Mesodermal cell (in vitro differentiated cells): Measurements from ENCODE around the gene DNAJC4.

Experiments used
- H3K27ac ChIP-seq: 2 replicates; pipeline ENCODE4 v1.7.0; 2013; ENCODE audit warnings: mild to moderate bottlenecking, low read depth, low read length, moderate library complexity; ENCODE audit not compliant: severe bottlenecking
- H3K36me3 ChIP-seq: 2 replicates; pipeline ENCODE4 v1.7.1; 2013; ENCODE audit warnings: mild to moderate bottlenecking, low read length, moderate library complexity; ENCODE audit not compliant: control insufficient read depth, insufficient read depth
- H3K4me1 ChIP-seq: one replicate; pipeline ENCODE4 v1.7.1; 2013; ENCODE audit warnings: mild to moderate bottlenecking, low read length; ENCODE audit not compliant: insufficient read depth, control insufficient read depth, poor library complexity, severe bottlenecking
- H3K4me3 ChIP-seq: 2 replicates; pipeline ENCODE4 v1.7.0; 2013; ENCODE audit warnings: low read length, control low read depth, mild to moderate bottlenecking; ENCODE audit not compliant: insufficient read depth, poor library complexity, severe bottlenecking; ENCODE audit errors: extremely low read depth
- H3K9me3 ChIP-seq: 2 replicates; pipeline ENCODE4 v1.7.1; 2013; ENCODE audit warnings: mild to moderate bottlenecking, low read length, moderate library complexity; ENCODE audit not compliant: control insufficient read depth
- WGBS, 2 experiments: methylation state at CpG; one replicate each; pipeline ENCODE4 v1.1.5; 2013; ENCODE audit warnings: missing lambda C conversion rate in 2 of 2; ENCODE audit not compliant: insufficient coverage in 2 of 2; 5-methylcytosine and 5-hydroxymethylcytosine counted together

The DNAJC4 gene

DNA sequence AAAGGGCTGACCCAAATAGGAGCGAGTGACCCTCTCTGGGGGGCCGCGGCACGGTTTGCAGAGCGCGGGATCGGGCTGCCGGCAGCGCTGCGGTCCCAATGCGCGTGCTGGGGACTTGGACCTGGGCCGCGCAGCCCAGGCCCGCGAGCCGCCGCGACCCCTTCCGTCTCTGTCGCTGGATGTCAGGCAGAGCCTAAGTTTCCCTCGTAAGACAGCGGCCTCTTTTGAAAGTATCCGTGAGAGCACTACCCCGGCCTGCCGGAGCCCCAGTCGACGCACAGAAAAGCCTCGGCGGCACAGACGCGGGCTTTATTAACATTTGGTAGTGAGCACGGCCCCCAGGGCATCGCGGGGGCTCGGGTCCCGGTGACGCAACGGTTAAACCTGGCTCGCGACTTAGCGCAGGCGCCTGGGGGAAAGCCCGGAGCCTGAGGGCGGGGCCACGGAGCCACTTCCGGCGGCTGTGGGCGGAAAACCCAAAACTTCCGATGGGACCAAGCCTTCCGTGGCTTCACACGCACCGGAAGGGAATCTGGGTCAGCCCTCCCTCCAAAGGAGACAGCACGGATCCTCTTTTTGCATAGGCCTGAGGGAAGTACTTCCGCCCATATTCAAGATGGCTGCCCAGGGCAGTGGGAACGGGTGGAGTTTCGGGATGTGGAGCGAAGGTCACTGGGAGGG is 39.3 kb downstream of the DNAJC4 start:
- H3K4me3 ChIP-seq = peak overlapping the region; percentile 56
- H3K4me1 ChIP-seq = peaks cover 19% of the 10 kb centered on the region
- WGBS, 2 experiments = 0% methylated on average over 53 to 57 of the region's 58 CpGs
- H3K9me3 ChIP-seq = no peaks in the 10 kb centered on the region
- H3K27ac ChIP-seq = peak overlapping the region; percentile 98
- H3K36me3 ChIP-seq = peaks cover 39% of the 10 kb centered on the region

DNA sequence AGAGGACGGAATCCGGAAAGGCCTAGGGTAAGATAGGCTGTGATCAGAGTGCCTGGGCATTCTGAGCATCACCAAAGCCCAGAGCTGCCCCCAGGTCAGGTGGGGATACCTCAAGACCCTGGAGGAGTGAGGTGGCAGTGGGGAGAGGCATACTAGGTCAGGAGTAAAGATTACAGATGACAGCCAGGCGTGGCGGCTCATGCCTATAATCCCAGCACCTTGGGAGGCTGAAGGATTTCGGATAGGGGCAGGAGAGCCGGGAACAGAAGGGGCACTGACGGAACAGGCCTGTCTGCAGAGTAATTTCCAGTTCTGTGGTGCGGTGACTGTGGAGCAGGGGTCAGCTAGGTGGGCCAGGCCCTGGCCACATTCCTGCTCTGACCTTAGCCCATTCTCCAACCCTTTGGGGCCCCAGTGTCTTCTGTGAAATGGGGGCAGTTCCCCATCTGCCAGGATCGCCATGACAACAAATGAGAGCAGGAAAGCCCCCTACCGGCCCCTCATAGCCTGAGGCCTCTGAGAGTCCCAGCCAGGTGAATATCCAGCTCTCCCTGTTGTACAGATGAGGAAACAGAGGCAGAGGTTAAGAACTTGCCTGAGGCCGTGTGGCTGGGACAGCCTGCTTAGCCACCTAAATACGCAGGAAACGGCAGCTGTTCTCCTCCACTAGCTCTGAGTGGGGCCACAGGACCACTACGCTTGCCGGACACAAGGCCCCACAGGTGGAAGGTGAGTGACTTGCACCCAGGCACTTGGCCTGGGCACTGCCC is 44.9 kb downstream of the DNAJC4 start:
- H3K9me3 ChIP-seq = no peaks in the 10 kb centered on the region
- 90 to 96% methylated on average over 13 to 15 of the region's 15 CpGs for WGBS, 2 experiments
- no peak overlapping the region for H3K4me3 ChIP-seq
- H3K36me3 ChIP-seq = peaks cover 30% of the 10 kb centered on the region
- H3K27ac ChIP-seq = no peak overlapping the region
- peaks cover 7% of the 10 kb centered on the region for H3K4me1 ChIP-seq

DNA sequence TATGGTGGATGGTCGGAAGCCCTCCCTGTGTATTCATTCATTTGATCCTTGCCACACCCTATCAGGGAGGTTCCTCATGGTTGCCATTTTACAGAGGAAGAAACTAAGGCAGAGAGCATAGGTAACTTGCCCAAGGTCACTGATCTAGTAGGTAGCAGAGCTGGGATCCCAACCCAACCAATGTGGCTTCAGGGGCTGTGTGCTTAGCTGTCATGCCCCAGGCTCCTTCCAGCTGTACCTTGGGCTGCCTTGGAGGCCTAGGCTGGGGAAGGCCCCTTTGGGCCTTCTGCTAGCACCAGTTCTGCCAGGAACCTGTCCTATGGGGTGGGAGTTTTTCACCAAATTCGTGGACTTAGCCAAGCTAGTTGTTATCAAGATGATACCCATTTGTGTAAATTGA is 45.5 kb downstream of the DNAJC4 start:
- Histone ChIP-seq H3K27ac (no peak overlapping the region), H3K9me3 (no peaks in the 10 kb centered on the region), H3K4me1 (peaks cover 7% of the 10 kb centered on the region), H3K4me3 (no peak overlapping the region), H3K36me3 (peaks cover 30% of the 10 kb centered on the region)
- WGBS, 2 experiments = 100% methylated on average over 1 of the region's 2 CpGs; no CpG with 5 or more reads in 1 of the 2 experiments

DNA sequence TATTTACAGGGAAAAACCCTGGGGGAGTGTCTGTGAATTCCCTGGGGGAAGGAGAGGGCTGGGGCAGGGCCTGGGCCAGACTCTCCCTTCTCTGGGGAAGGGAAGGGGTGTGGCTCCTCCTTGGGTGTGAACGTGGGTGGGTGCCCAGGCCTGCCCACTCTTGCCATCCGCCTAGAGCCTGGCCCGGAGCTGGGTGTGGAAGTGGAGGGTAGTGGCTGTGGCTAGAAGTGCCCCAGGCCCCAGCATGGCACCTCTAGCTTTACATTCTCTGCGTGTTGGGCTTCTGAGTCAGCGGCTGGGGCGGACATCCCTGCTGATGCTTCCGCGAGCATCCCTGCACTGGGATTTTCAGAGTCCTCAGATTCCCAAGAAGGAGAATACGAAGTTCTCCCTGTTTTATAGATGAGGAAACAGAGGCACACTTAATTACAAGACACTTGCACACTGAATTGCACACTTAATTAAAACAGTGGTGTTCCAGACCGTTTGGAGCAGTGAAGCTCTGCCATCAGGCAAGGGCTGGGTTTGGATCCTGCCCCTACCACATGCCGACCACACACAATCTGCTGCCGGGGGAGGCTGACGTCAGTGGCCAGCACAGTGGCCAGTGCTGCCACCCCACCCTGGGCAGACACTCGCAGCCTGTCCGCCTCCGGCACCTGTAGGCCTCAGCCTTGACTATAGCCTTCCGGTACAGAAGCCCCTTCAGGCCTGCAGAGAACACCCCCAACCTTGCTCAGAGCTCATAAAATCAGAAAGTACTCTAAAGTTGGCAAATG is 46.5 kb downstream of the DNAJC4 start:
- Histone ChIP-seq H3K4me3 (no peak overlapping the region), H3K9me3 (no peaks in the 10 kb centered on the region), H3K36me3 (peaks cover 30% of the 10 kb centered on the region), H3K4me1 (peaks cover 5% of the 10 kb centered on the region), H3K27ac (no peak overlapping the region)
- 86 to 89% methylated on average over 13 to 16 of the region's 17 CpGs for WGBS, 2 experiments

DNA sequence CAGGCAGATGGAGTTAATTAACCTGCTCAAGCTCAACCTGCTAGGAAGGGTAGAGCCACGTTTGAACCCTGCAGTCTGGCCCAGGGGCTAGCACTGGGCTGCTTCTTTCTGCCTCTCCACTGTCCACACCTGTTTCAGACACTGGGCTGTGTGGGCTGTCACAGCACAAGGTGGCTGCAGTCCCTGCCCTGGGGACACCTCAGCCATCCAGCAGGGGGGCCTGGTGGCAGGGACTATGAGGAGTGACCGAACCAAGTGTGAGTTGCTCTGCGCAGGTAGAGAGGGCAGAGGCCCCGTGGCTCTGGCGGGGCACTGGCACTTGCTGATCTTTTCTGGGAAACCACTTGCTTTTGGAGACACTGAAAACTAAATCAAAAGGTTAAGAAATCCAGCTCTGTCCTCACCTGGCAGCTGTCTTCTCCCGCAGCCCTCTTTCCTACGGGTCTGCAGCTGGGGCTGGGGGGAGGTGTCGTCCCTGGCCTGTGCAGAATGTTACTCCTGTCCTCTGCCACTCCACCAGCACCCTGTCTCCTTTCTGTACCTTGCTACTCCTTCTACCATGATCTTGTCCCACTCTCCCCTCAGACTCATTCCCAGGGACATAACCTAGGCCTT is 48.3 kb downstream of the DNAJC4 start:
- H3K4me1 ChIP-seq = peaks cover 7% of the 10 kb centered on the region
- no peaks in the 10 kb centered on the region for H3K9me3 ChIP-seq
- H3K27ac ChIP-seq = no peak overlapping the region
- H3K4me3 ChIP-seq = no peak overlapping the region
- peaks cover 38% of the 10 kb centered on the region for H3K36me3 ChIP-seq
- 80 to 88% methylated on average over 8 of the region's 8 CpGs for WGBS, 2 experiments

DNA sequence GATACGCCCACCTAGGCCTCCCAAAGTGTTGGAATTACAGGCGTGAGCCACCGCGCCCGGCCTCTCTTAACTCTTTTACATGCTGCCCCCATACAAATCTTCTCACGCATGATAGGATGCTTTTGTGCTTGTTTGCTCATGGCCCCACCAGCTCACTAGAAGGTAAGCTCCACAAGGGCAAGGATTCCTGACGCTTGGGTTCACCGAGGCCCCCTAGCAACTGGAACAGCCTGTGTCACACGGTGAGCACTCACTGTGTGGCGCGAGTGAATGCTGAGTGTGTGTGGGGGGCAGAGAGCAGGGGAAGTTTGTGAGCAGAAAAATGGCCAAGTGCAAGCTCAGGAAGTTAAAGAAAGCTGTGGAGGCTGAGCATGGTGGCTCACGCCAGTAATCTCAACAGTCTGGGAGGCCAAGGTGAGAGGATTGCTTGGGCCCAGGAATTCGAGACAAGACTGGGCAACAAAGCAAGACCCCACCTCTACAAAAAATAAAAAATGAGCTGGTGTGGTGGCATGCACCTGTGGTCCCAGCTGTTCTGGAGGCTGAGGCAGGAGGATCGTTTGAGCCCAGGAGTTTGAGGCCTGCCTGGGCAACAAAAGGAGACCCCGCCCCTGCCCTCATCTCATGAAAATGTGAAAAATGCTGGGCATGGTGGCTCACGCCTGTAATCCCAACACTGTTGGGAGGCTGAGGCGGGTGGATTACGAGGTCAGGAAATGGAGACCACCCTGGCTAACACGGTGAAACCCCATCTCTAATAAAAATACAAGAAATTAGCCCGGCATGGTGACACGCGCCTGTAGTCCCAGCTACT is 51.8 kb downstream of the DNAJC4 start:
- H3K9me3 ChIP-seq = no peaks in the 10 kb centered on the region
- WGBS, 2 experiments = 89 to 94% methylated on average over 18 of the region's 22 CpGs
- H3K4me3 ChIP-seq = no peak overlapping the region
- peaks cover 8% of the 10 kb centered on the region for H3K4me1 ChIP-seq
- H3K27ac ChIP-seq = no peak overlapping the region
- H3K36me3 ChIP-seq = peaks cover 25% of the 10 kb centered on the region

DNA sequence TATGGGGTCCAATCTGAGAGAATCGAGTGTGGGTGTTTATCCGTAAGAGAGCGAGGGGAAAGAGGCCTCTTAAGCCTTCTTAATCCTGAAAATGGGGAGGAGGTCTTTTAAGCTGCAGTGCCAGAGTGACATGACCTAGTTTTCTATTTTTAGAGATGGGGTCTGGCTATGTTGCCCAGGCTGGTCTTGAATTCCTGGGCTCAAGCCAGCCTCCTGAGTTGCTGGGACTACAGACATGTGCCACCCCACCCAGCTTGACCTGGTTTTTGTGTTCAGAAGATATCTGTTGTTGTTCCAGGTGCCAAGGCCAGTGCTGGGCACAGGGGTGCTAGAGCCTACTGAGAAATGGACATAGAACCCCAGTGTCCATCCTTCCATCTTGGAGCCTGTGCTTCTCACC is 52.7 kb downstream of the DNAJC4 start:
- 96 to 100% methylated on average over 3 of the region's 3 CpGs for WGBS, 2 experiments
- Histone ChIP-seq H3K27ac (no peak overlapping the region), H3K4me1 (peaks cover 8% of the 10 kb centered on the region), H3K4me3 (no peak overlapping the region), H3K36me3 (peaks cover 20% of the 10 kb centered on the region), H3K9me3 (no peaks in the 10 kb centered on the region)
